COR-L47 (cell line): ENCODE measurements around the gene FBXL14.

Experiments
- DNase-seq: peaks from one replicate; lab custom pipeline; 2025; lab: John Stamatoyannopoulos, UW

FBXL14 gene

DNA sequence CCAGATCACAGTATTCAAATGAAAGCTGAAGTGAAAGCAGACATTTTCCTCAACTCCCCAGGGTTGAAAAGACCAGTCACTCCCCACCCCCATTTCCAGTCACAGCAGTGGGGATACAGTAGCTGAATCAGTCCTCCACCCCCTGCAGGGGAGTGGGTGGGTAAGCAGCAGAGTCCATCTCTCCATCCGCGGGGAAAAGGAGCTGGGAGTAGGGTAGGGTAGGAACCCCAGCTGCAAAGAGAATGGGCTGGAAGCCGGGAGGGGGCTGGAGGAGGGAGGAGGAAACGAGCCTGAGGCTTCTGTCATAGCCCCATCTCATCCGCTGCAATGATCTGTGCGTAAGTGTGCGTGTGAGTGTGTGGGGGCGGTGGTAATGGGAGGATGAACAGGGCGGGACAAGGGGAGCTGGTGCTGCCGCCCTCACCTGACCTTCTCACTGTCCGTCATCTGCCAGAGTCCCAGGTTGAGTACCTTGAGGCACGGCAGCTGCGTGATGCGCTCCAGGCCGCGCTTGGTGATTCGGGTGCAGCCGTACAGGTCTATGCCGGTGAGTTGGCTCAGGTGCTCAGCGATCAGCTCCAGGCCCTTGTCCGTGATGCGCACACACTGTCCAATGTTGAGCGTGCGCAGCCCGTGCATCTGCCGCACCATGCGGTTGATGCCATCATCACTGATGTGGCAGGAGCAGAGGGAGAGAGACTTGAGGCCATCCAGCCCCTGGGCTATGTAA, 1.8 kb downstream of the FBXL14 start:
- peak; percentile 59 for DNase-seq

DNA sequence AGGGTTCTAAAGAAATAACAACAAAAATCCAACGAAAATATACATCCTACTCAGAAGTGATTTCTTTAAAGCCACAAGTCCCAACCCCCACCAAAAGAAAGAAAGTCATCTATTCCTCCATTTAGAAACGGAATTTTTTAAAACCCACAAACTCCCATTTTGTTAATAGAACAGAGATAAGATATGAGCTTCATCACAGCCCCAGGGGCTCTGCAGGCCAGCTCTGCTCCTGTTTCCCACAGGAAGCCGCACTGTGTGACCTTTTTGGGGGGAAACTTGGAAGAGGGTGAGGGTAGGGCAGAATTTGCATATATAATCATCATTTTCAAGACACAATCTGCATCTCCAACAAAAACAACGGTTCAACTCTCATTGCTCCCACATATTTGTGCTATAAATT, 2.8 kb downstream of the FBXL14 start:
- DNase-seq: no peak

DNA sequence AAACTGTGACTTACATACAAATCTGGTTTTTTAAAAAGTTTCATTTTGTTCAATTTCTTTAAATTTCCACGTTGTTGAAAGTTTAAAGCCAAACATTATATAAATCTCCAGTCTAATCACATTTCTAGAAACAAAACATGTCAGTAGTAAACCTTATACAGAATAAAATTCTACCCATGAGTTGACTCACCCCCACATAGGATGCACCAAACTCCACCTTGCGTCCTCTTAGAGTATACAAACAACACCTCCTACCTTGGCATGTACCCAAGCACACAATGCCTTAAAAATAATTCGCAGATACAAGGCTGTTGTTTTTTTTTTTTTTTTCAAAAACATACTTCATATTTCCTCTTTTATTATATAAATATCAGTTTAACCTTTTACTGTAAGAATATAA, 3.3 kb downstream of the FBXL14 start:
- DNase-seq: no peak

GRCh38 chr12:1590221-1590979, 4.0 kb downstream of the FBXL14 start:
- DNase-seq: no peak

DNA sequence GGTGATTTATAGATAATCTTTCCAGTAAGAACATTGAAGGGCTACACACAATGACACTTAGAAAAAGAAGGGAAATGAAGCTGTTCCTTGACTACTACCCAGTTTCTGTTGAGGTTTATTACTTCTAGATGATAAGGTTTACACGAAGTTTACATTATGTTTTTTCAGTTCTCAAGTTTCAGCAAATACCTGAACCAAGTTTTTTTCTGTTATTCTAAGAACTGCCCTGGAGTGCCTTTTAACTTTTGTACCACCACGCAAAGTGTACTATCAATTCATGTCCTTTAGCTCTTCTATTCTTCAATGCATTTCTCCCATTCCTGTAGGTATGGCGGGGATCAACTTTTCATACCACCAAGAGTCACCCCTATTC, 5.8 kb downstream of the FBXL14 start:
- no peak for DNase-seq

- DNase-seq: no peak
Measured at GRCh38 chr12:1587927-1588574, 6.3 kb downstream of the FBXL14 start.

GRCh38 chr12:1584326-1584725, 10.1 kb downstream of the FBXL14 start:
- no peak for DNase-seq

- DNase-seq: peak; percentile 79
Measured at GRCh38 chr12:1583421-1584078, 10.8 kb downstream of the FBXL14 start.

DNA sequence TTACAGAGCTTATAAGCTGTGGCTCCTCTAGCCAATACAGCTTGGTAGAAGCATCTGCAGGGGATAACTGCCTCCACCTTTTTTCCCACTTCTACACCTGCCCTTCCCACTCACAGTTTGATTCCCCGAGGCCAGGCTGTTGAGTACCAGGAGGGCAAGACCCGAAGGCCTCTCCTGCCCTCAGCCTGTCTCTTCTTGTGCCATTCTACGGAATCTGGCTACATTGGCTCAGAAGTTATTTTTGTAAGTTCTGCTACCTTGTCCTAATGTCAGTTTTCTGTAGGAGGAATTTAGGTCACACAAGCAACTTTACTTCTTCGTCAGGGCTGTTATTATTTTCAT, 11.7 kb downstream of the FBXL14 start:
- DNase-seq: no peak

GRCh38 chr12:1581973-1582708, 12.2 kb downstream of the FBXL14 start:
- no peak for DNase-seq

DNA sequence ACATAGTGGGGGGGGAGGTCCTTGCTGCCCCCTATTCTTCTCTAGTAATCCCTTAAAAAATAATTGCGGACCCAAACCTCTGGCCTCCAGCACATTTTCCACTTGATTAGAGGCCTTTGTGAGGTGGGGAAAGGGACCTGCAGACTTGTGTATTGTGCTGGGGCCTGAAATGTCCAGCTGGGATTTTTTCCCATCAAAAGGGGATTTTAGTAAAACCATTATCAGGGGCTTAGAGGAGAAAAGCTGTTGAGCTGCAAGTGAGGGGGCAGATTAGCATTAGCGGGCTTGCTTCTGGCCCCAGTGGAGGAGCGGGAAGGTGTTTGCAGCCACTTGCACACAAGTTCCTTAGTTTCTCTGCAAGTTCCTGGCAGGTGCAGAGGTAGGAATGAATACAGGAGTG, 13.9 kb downstream of the FBXL14 start:
- DNase-seq: no peak

GRCh38 chr12:1579651-1580435, 14.5 kb downstream of the FBXL14 start:
- DNase-seq: no peak

- DNase-seq: no peak
Measured at GRCh38 chr12:1576410-1577241, 17.8 kb downstream of the FBXL14 start.

DNA sequence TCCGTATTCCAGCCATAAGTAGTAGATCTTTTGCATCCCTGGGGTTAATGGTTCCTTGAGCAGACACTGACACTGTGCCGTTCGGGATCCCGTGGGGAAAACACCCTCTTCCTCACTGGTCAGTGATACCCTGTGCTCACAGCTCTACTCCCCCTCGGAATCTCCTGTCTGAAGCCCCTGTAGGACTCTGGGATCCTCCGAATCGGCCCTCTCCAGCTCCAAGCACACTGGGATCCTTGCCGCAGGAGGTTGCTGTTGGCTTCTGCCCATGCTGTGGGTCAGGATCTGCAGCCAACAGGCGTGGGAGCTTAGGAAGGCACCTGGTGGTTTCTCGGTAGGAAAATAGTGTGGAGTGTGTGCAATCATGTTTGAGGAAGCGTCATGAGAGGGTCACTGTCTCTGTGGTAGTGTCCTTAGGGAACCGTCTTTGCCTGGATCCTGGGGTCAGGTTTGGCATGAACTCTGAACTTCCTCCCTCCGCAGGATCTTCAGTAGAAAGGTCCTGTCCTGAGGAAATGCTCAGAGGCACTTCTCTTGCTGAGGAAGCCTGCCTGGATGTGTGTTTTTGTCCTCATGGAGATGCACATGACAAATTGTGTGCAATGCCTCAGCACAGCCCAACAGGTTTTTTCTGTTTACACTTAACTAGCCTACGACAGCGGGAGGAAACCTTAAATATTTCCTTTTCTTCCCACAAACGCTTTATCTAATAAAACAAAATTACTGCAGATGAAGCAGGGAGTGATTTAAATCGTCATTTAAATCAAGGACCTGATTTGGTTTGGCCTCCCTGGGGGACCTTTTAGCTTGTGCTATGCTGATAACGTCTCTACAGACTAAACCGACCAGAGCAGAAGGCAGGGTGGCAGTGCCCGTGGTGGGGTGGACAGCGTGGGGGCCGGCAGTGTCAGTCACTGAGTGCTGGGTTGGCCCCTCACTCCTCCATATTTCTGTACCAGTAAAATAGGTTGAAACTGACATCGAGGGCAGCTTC, 18.7 kb downstream of the FBXL14 start:
- no peak for DNase-seq

DNA sequence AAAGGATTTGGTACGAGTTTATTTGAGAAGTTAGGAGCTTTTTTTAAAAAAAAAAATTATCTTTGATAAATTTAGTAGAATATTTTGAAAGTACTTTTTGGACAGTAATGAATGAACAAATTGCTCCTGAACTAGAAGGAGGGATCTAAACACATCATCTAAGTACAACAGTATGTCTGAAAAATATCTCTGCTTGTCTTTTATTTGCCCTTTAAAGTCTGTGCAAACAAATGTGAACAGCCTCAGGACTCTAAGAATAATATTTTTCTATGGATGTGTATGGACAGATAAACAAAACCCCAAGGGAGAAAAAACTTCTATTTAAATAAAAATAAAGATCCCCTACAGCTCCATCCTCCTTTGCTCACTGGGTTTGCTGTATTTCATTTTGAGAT, 19.5 kb downstream of the FBXL14 start:
- no peak for DNase-seq

DNA sequence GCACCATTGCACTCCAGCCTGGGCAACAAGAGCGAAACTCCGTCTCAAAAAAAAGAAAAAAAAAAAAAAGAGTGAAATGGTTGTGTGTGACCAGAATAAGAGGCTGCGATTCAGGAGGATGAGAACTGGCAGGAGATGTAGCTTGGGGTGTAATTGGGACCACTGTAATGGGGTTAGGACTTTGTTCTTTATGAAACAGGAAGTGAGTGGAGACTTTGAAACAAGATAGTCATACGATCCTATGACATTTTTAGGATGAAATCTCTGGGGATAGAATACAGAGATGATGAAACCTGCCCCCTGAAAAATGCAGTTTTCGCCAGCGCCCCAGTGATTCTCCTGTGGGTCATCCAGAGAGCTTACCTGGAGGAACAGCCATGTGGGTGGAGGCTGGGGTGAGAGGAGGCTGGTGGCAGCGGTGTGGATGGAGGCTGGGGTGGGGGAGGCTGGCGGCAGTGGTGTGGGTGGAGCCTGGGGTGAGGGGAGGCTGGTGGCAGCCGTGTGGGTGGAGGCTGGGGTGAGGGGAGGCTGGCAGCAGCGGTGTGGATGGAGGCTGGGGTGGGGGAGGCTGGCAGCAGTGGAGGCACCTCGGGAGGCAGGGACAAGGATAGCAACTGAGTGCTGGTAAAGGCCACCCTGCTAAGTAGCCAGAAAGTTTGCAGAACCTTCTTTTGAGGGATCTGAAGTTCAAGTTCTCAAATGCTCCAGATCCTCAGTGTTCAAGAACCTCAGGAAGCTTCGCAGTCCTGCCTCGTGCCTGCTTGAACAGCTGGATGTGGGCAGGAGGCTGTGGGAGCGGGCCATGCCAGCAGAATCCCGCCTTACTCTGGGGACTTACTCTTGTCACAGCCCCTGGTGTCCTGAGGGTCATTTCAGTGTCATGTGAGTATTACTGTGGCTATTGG, 20.2 kb downstream of the FBXL14 start:
- DNase-seq: no peak

- no peak for DNase-seq
Measured at GRCh38 chr12:1572731-1573130, 21.6 kb downstream of the FBXL14 start.

GRCh38 chr12:1567852-1568251, 26.5 kb downstream of the FBXL14 start:
- no peak for DNase-seq
